Measurements from ENCODE around the gene BRD3. TPM values are rescaled to one million over a fixed set of nuclear protein-coding genes. Genes with fewer than 3 reads are reported as not detected.

Gene BRD3
- total RNA-seq, 1 experiment from 2014 or later: 63.1 TPM

GRCh38 chr9:133995012-133995896 is 72.6 kb downstream of the BRD3 start:
- H3K27ac Mint-ChIP-seq: no peak overlapping the region

More at GRCh38 chr9:133995012-133995896, 72.6 kb downstream of the BRD3 start:
- Histone ChIP-seq H2BK120ac (ENCODE audit: low read depth, low read length, poor library complexity, severe bottlenecking) (no peak overlapping the region), H2BK15ac (ENCODE audit: low read depth, low read length) (no peak overlapping the region), H3K4ac (ENCODE audit: low read depth, low read length) (no peak overlapping the region), H4K91ac (ENCODE audit: insufficient read length, low read depth, low read length) (no peak overlapping the region), H2BK5ac (ENCODE audit: insufficient read length, low read length) (no peak overlapping the region), H3K4me2 (ENCODE audit: insufficient read depth, insufficient read length, low read length) (no peak overlapping the region), H3K14ac (ENCODE audit: insufficient read depth, low read length) (no peak overlapping the region), H2AK5ac (ENCODE audit: insufficient read length, low read length) (no peak overlapping the region), H3K56ac (ENCODE audit: insufficient read length, low read depth, low read length) (no peak overlapping the region), H2BK12ac (ENCODE audit: insufficient read length, low read depth, low read length) (no peak overlapping the region), H2BK20ac (ENCODE audit: low read depth, low read length, poor library complexity, severe bottlenecking) (no peak overlapping the region), H3K79me2 (ENCODE audit: insufficient read depth, low read length) (peaks cover 6% of the 10 kb centered on the region; the same call in 1 of the 2 replicates), H4K5ac (ENCODE audit: insufficient read length, low read depth, low read length) (no peak overlapping the region), H3K9ac (ENCODE audit: extremely low read depth, insufficient read length, low read length) (no peak overlapping the region), H3K23me2 (ENCODE audit: insufficient read length, low read depth, low read length, poor library complexity, severe bottlenecking) (peaks cover 15% of the 10 kb centered on the region), H3K27ac (ENCODE audit: insufficient read length, low read depth, low read length) (no peak overlapping the region), H3K9me3 (ENCODE audit: control insufficient read depth, low read depth, low read length) (no peaks in the 10 kb centered on the region), H3K18ac (ENCODE audit: insufficient read length, low read depth, low read length) (no peak overlapping the region), H3K79me1 (ENCODE audit: insufficient read depth, low read depth, low read length, poor library complexity, severe bottlenecking) (peaks cover under 1% of the 10 kb centered on the region), H3T11ph (ENCODE audit: low read length) (no peak overlapping the region), H3K23ac (ENCODE audit: insufficient read length, low read depth, low read length) (no peak overlapping the region), H3K27me3 (ENCODE audit: insufficient read depth, low read length) (no peaks in the 10 kb centered on the region), H4K8ac (replicated peaks; ENCODE audit: insufficient read length, low read depth, low read length) (no peak overlapping the region), H4K20me1 (ENCODE audit: control insufficient read depth, insufficient read depth, insufficient read length) (no peaks in the 10 kb centered on the region), H2AFZ (ENCODE audit: low read length) (no peak overlapping the region), H3K4me1 (ENCODE audit: insufficient read depth, low read length) (no peaks in the 10 kb centered on the region)
- TF ChIP-seq CTCF (conservative IDR thresholded peaks at IDR 0.05): no peak; the same call in 2 of the 3 replicates
- H3K36me3 Mint-ChIP-seq (ENCODE audit: insufficient read depth in 1 of 3, low read depth in 3 of 3): no peaks in the 10 kb centered on the region
- H3K4me1 Mint-ChIP-seq: peaks cover 12 to 19% of the 10 kb centered on the region in 2 experiments
- H3K9me3 Mint-ChIP-seq: no peaks in the 10 kb centered on the region
- no peak for DNase-seq
- H3K4me3 Mint-ChIP-seq: no peak overlapping the region
- no CpG with 5 or more reads among the region's 17 CpGs for WGBS (ENCODE audit: extremely low coverage, insufficient read length, low lambda C conversion rate)
- peaks cover 10% of the 10 kb centered on the region for H3K27me3 Mint-ChIP-seq (ENCODE audit: low read depth)

Data from H9 (cell line).